Measurements from ENCODE around the gene CTNNA3.

Gene CTNNA3

GRCh38 chr10:66813122-66813521, 882.9 kb downstream of the CTNNA3 start:
- DNase-seq (ENCODE audit: low read depth in 2 of 2): no peak

- no peak for DNase-seq (ENCODE audit: low read depth in 2 of 2)
Measured at GRCh38 chr10:66811211-66811610, 884.8 kb downstream of the CTNNA3 start.

- no peak for DNase-seq (ENCODE audit: low read depth in 2 of 2)
Measured at GRCh38 chr10:66809402-66809801, 886.6 kb downstream of the CTNNA3 start.

GRCh38 chr10:66805612-66806011, 890.4 kb downstream of the CTNNA3 start:
- no peak for DNase-seq (ENCODE audit: low read depth in 2 of 2)

GRCh38 chr10:66804962-66805361, 891.0 kb downstream of the CTNNA3 start:
- no peak for DNase-seq (ENCODE audit: low read depth in 2 of 2)

GRCh38 chr10:66803174-66803573, 892.8 kb downstream of the CTNNA3 start:
- no peak for DNase-seq (ENCODE audit: low read depth in 2 of 2)

- no peak for DNase-seq (ENCODE audit: low read depth in 2 of 2)
Measured at GRCh38 chr10:66799474-66799873, 896.5 kb downstream of the CTNNA3 start.

GRCh38 chr10:66795866-66796265, 900.1 kb downstream of the CTNNA3 start:
- DNase-seq (ENCODE audit: low read depth in 2 of 2): no peak

- DNase-seq (ENCODE audit: low read depth in 2 of 2): no peak
Measured at GRCh38 chr10:66792441-66792840, 903.6 kb downstream of the CTNNA3 start.

- no peak for DNase-seq (ENCODE audit: low read depth in 2 of 2)
Measured at GRCh38 chr10:66788178-66788987, 907.6 kb downstream of the CTNNA3 start.

GRCh38 chr10:66786709-66787108, 909.3 kb downstream of the CTNNA3 start:
- DNase-seq (ENCODE audit: low read depth in 2 of 2): no peak

GRCh38 chr10:66784770-66785169, 911.2 kb downstream of the CTNNA3 start:
- DNase-seq (ENCODE audit: low read depth in 2 of 2): no peak

- no peak for DNase-seq (ENCODE audit: low read depth in 2 of 2)
Measured at GRCh38 chr10:66783316-66783715, 912.7 kb downstream of the CTNNA3 start.

- no peak for DNase-seq (ENCODE audit: low read depth in 2 of 2)
Measured at GRCh38 chr10:66782776-66783175, 913.2 kb downstream of the CTNNA3 start.

GRCh38 chr10:66782144-66782543, 913.9 kb downstream of the CTNNA3 start:
- DNase-seq (ENCODE audit: low read depth in 2 of 2): no peak

GRCh38 chr10:66780796-66781195, 915.2 kb downstream of the CTNNA3 start:
- no peak for DNase-seq (ENCODE audit: low read depth in 2 of 2)

- no peak for DNase-seq (ENCODE audit: low read depth in 2 of 2)
Measured at GRCh38 chr10:66778351-66778750, 917.6 kb downstream of the CTNNA3 start.

- DNase-seq (ENCODE audit: low read depth in 2 of 2): no peak
Measured at GRCh38 chr10:66777665-66778064, 918.3 kb downstream of the CTNNA3 start.

- no peak for DNase-seq (ENCODE audit: low read depth in 2 of 2)
Measured at GRCh38 chr10:66773472-66773817, 922.5 kb downstream of the CTNNA3 start.

- no peak for DNase-seq (ENCODE audit: low read depth in 2 of 2)
Measured at GRCh38 chr10:66772548-66773471, 923.2 kb downstream of the CTNNA3 start.

GRCh38 chr10:66767707-66768106, 928.3 kb downstream of the CTNNA3 start:
- no peak for DNase-seq (ENCODE audit: low read depth in 2 of 2)

- no peak for DNase-seq (ENCODE audit: low read depth in 2 of 2)
Measured at GRCh38 chr10:66762218-66762729, 933.7 kb downstream of the CTNNA3 start.

GRCh38 chr10:66760941-66761340, 935.1 kb downstream of the CTNNA3 start:
- DNase-seq (ENCODE audit: low read depth in 2 of 2): no peak
